Body of pancreas (tissue), 4 donors: ENCODE data around the gene DDX39B. TPM values are rescaled to one million over a fixed set of nuclear protein-coding genes. Genes with fewer than 3 reads are reported as not detected.
"Not testable (repeated sequence)": the region's sequence is repeated elsewhere in the genome, so short reads cannot be mapped to it uniquely, and the experiment has no call there.

Experiments used
- ATAC-seq: fragments of 150-250 bp; one replicate; pipeline ENCODE4 v1.9.1; 2016
- DNase-seq, 4 donors: peaks; one replicate each; pipeline ENCODE4 v3.0.0-alpha.2; 2019
- H3K27ac ChIP-seq, 4 donors: fragments of 200-600 bp; sonication (generic); 1 replicate in 3 of 4; 2 replicates in 1 of 4; pipeline versions ENCODE4 v1.5.1 to v1.6.1; 2016 to 2019; ENCODE audit warnings: mild to moderate bottlenecking in 1 of 4, mixed read lengths in 1 of 4, moderate library complexity in 1 of 4
- H3K27me3 ChIP-seq, 2 donors: fragments of 200-600 bp; sonication (generic); one replicate each; pipeline ENCODE4 v1.6.0; 2016; ENCODE audit warnings: mild to moderate bottlenecking in 1 of 2
- H3K36me3 ChIP-seq, 2 donors: fragments of 200-600 bp; sonication (generic); replicated peaks in 1 of 2; 2 replicates each; pipeline ENCODE4 v1.5.1; 2016; ENCODE audit warnings: low read depth in 2 of 2; ENCODE audit not compliant: insufficient read depth in 1 of 2
- H3K4me1 ChIP-seq: fragments of 200-600 bp; sonication (generic); one replicate; pipeline ENCODE4 v1.6.0; 2016
- H3K4me3 ChIP-seq, 2 donors: fragments of 200-600 bp; sonication (generic); 1 replicate in 1 of 2; 2 replicates in 1 of 2; pipeline ENCODE4 v1.5.1; 2016 to 2019
- H3K9me3 ChIP-seq, 3 donors: fragments of 200-600 bp; sonication (generic); 1 replicate in 2 of 3; 2 replicates in 1 of 3; pipeline ENCODE4 v1.5.1; 2016
- POLR2A ChIP-seq, 3 donors: fragments of 450-650 bp; IDR thresholded peaks; one replicate each; pipeline ENCODE4 v1.6.1; 2016; ENCODE audit warnings: antibody characterized with exemption in 3 of 3, mild to moderate bottlenecking in 2 of 3
- WGBS, 2 donors: methylation state at CpG; one replicate each; pipeline ENCODE4 v1.1.5; 2017; 5-methylcytosine and 5-hydroxymethylcytosine counted together
- intact Hi-C: fragments of 100-400 bp; cut with DNase I; formaldehyde crosslinking; loops from one replicate; pipeline ENCODE4 v1.15.1; 2023
- total RNA-seq, 2 donors: library from RNA; depleted of rRNA; stranded (reverse); fragments of >200 nt; gene quantifications; one replicate each; pipeline ENCODE4 v1.1.0, GENCODE V29; 2016
- TF ChIP-seq, protein P1 (sequence below), 7 experiments: fragments of 450-650 bp in 4 of 7; fragments of 200-600 bp in 3 of 7; sonication (generic) in 3 of 7; IDR thresholded peaks; one replicate each; pipeline ENCODE4 v1.5.1; 2016 to 2019; ENCODE audit warnings: antibody characterized with exemption in 7 of 7

The DDX39B gene
- total RNA-seq, 2 donors from 2014 or later = 132 to 260 TPM

DNA sequence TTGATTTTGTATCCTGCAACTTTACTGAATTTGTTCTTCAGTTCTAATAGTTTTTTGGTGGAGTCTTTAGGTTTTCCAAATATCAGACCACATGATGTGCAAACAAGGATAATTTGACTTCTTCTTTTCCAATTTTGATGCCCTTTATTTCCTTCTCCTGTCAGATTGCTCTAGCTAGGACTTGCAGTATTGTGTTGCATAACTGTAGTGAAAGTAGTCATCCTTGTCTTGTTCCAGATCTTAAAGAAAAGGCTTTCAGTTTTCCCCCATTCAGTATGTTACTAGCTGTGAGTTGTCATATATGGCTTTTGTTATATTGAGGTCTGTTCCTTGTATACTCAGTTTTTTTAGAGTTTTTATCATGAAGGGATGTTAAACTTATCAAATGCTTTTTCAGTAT lies 39.2 kb downstream of the DDX39B start:
- no peaks in the 10 kb centered on the region for H3K36me3 ChIP-seq
- intact Hi-C loops = no loop called here
- no peaks in the 10 kb centered on the region for H3K27me3 ChIP-seq
- H3K4me1 ChIP-seq = peaks cover 12% of the 10 kb centered on the region
- ATAC-seq (no peak), DNase-seq (no peak)
- TF ChIP-seq, protein P1, sequence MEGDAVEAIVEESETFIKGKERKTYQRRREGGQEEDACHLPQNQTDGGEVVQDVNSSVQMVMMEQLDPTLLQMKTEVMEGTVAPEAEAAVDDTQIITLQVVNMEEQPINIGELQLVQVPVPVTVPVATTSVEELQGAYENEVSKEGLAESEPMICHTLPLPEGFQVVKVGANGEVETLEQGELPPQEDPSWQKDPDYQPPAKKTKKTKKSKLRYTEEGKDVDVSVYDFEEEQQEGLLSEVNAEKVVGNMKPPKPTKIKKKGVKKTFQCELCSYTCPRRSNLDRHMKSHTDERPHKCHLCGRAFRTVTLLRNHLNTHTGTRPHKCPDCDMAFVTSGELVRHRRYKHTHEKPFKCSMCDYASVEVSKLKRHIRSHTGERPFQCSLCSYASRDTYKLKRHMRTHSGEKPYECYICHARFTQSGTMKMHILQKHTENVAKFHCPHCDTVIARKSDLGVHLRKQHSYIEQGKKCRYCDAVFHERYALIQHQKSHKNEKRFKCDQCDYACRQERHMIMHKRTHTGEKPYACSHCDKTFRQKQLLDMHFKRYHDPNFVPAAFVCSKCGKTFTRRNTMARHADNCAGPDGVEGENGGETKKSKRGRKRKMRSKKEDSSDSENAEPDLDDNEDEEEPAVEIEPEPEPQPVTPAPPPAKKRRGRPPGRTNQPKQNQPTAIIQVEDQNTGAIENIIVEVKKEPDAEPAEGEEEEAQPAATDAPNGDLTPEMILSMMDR (IDR thresholded peaks at IDR 0.05) = no peak
- no peak for TF ChIP-seq POLR2A (IDR thresholded peaks at IDR 0.05)
- no peak overlapping the region for H3K27ac ChIP-seq
- H3K4me3 ChIP-seq = no peak overlapping the region
- no peaks in the 10 kb centered on the region for H3K9me3 ChIP-seq

DNA sequence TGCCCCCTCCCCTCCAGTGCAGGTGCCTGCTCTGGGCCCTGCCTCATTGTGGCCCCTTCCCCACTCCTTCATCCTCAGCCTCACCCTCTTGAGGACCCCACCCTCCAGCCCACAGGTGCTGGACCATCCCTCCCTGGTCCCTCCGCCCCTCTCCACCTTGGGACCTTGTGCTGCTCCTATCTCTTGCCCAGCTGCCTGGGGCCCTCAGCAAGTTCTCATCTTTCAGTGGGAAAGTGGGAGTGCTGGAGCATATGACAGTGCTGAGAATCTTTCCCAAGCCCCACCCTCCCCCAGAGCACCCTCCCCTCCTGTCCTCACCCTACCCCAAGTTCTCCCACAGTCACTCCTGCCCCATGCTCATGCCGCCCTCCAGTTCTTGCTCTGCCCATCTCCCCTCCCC lies 42.2 kb downstream of the DDX39B start:
- H3K27me3 ChIP-seq, H3K4me3 ChIP-seq, H3K36me3 ChIP-seq, H3K9me3 ChIP-seq, H3K27ac ChIP-seq, ATAC-seq, DNase-seq: not testable (repeated sequence)
- intact Hi-C loops = loop anchor here (10.0 kb wide), 1 partner anchor 95 kb away; the partner anchor contains the start of gene NCR3
- H3K4me1 ChIP-seq = peaks cover 17% of the 10 kb centered on the region
- 94% methylated on average over 2 of the region's 2 CpGs; no CpG with 5 or more reads in 1 of the 2 donors for WGBS, 2 donors

DNA sequence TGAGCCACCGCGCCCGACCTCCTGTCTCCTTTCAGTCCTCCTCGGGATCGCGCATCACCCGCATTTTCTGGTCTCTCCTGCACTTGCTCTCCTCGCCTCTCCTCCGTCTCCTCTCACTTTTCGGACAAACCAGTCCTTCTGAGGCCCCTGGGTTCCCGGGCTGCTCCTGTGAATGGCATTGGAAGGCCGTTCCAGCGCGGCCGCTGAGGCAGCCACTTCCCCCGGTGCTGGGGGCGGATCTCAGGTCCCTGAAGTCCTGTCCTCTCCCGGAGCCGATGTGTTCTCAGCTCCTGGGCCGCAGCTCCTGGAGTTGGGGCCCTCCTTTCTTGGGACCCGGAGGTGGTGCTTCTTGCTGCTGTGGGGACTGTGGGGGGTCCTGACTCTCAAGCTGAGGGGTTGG lies 43.1 kb downstream of the DDX39B start:
- TF ChIP-seq, protein P1 (IDR thresholded peaks at IDR 0.05) = no peak
- TF ChIP-seq POLR2A (IDR thresholded peaks at IDR 0.05) = no peak
- intact Hi-C loops = loop anchor here (10.0 kb wide), 1 partner anchor 96 kb away; the partner anchor contains the start of gene NCR3
- Histone ChIP-seq H3K36me3 (no peaks in the 10 kb centered on the region), H3K4me1 (peaks cover 23% of the 10 kb centered on the region), H3K27me3 (no peaks in the 10 kb centered on the region), H3K9me3 (no peaks in the 10 kb centered on the region), H3K27ac (no peak overlapping the region), H3K4me3 (no peak overlapping the region)
- 19 to 25% methylated on average over 19 to 20 of the region's 21 CpGs for WGBS, 2 donors
- ATAC-seq (no peak), DNase-seq (peak in 1 of 4 donors; percentile 23)

DNA sequence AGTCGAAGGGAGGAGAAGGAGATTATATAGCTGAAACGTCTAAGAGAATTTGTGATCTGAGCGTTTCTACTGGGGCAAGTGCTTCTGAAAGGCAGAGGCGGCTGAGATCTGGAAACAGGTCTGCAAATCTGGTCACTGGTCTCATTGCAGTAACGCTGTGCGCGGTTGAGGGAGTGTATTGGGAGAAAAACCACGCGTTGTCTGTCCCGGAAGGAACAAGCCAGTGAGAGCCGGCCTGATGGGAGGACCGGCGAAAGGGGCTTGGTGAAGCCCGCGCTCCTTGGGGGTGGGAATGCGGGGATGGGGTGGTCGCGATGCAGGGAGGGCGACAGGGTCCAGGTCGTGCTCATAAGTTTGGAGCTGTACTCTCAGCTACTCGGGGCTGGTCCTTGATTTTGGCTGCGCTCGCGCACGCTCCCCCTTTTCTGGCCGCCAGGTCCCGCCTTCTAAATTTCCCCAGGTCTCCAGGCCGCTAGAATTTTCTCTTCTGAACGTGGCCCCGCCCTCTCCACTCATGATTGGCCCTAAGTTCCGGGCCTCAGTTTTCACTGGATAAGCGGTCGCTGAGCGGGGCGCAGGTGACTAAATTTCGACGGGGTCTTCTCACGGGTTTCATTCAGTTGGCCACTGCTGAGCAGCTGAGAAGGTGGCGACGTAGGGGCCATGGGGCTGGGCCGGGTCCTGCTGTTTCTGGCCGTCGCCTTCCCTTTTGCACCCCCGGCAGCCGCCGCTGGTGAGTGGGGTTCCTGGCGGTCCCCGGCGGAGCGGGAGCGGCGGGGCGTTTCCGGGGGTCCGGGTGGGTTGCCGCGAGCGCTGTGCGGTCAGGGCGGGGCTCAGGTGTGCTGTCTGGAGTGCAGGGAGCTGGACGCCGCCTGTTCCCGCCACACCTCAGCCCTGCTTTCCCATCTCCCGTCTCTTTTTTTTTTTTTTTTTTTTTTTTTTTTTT lies 44.0 kb downstream of the DDX39B start, which contains the start of gene MICB:
Gene MICB, plus strand, starts transcription at position 615 of the 946 bp plus-strand sequence. Its CDS starts 49 bp downstream, at position 664.
- DNase-seq (peak; percentile 74 to 89 (median 81)), ATAC-seq (peak; percentile 74)
- H3K4me1 ChIP-seq = peaks cover 23% of the 10 kb centered on the region
- peak in 1 of 3 donors; percentile 56 for TF ChIP-seq POLR2A (IDR thresholded peaks at IDR 0.05)
- TF ChIP-seq, protein P1 (IDR thresholded peaks at IDR 0.05) = peak in 1 of 7 experiments; percentile 22
- H3K4me3 ChIP-seq = peak within 1 kb of the TSS in 1 of 2 donors; percentile 63
- no peaks in the 10 kb centered on the region for H3K9me3 ChIP-seq
- WGBS, 2 donors = 0 to 2% methylated on average over 49 to 54 of the region's 64 CpGs
- H3K27me3 ChIP-seq = no peaks in the 10 kb centered on the region
- no peaks in the 10 kb centered on the region for H3K36me3 ChIP-seq
- intact Hi-C loops = loop anchor here (10.0 kb wide), 1 partner anchor 97 kb away; the partner anchor contains the start of gene NCR3
- H3K27ac ChIP-seq = peak within 1 kb of the TSS in 2 of 4 donors; percentile 32 to 56

DNA sequence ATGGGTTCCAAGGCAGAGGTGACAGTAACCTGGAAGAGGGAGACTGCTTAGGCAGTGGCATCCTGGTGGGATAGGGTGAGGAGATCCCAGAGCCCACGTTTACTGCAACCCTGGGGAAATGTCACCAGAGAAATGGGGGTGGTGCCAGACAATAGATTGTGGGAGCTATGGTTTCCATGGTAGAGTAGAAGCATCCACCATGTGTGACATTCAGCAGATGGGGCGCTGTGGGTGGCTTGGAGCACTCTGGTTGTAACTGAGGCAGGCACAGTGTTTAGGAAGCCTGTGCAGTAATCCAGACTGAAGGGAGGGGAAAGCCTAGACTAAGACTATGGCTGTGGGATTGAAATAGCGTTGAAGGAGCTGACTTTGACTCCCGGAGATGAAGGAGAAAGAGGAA lies 45.0 kb downstream of the DDX39B start:
- not testable (repeated sequence) for H3K9me3 ChIP-seq, H3K4me3 ChIP-seq, ATAC-seq, H3K27ac ChIP-seq, DNase-seq, H3K36me3 ChIP-seq, H3K27me3 ChIP-seq
- intact Hi-C loops = loop anchor here (10.0 kb wide), 1 partner anchor 98 kb away; the partner anchor contains the start of gene NCR3
- peaks cover 27% of the 10 kb centered on the region for H3K4me1 ChIP-seq
- 45 to 60% methylated on average over 4 of the region's 4 CpGs for whole genome bisulfite sequencing, 2 donors
